ENCODE results near the gene AHCYL2. TPM values are rescaled to one million over a fixed set of nuclear protein-coding genes. Genes with fewer than 3 reads are reported as not detected.
"Not testable (repeated sequence)": the region's sequence is repeated elsewhere in the genome, so short reads cannot be mapped to it uniquely, and the experiment has no call there.

AHCYL2 gene
- total RNA-seq, 5 donors from 2014 or later (not counting 1 experiment from before 2014, with no cell fraction given), result 13.1 to 17.6 (median 15.9) TPM

DNA sequence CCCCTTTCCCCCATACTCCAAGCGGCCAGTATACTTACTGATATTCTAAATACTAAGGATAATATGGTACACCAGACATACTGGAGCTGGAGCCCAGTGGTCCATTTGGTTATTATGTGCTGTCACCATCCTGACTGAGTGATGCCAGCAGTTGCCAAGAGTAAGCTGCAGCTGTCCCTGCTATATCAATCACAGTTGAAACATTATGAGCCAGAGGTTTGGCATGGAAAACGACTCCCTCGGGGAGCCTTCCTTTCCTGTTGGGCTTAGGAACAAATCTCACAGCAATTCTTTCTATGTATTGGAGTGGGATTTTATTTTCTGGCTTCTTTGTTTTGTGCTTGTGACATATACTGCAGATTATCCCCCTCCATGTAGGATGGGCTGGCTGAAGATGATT is 242.0 kb downstream of the AHCYL2 start:
- H3K27me3 ChIP-seq (replicated peaks in 1 of 2; ENCODE audit: control insufficient read depth in 2 of 2, extremely low read depth in 1 of 2, insufficient read depth in 2 of 2, low read length in 1 of 2), result no peaks in the 10 kb centered on the region
- H3K4me1 ChIP-seq (ENCODE audit: control insufficient read depth in 1 of 2, extremely low read depth in 1 of 2, insufficient read depth in 2 of 2, low read length in 2 of 2), result no peaks in the 10 kb centered on the region
- H3K4me3 Mint-ChIP-seq, result no peak overlapping the region
- H3K9me3 Mint-ChIP-seq, result no peaks in the 10 kb centered on the region
- H3K4me3 ChIP-seq (ENCODE audit: control insufficient read depth in 1 of 2, extremely low read depth in 1 of 2, low read length in 1 of 2), result no peak overlapping the region
- no peaks in the 10 kb centered on the region for H3K36me3 ChIP-seq (ENCODE audit: control insufficient read depth in 2 of 2, extremely low read depth in 1 of 2, insufficient read depth in 1 of 2, low read length in 1 of 2)
- H3K27me3 Mint-ChIP-seq, result no peaks in the 10 kb centered on the region
- DNase-seq (no peak), ATAC-seq (replicated peaks in 1 of 4) (no peak)
- ChIA-PET CTCF (no interaction called here), POLR2A (no interaction called here)
- no peaks in the 10 kb centered on the region for H3K36me3 Mint-ChIP-seq
- no peaks in the 10 kb centered on the region for H3K9me3 ChIP-seq
- no peak overlapping the region for H3K27ac Mint-ChIP-seq
- no CpG with 5 or more reads among the region's 3 CpGs for WGBS (ENCODE audit: insufficient coverage)
- H3K27ac ChIP-seq (ENCODE audit: low read length), result no peak overlapping the region
- H3K4me1 Mint-ChIP-seq, result no peaks in the 10 kb centered on the region

DNA sequence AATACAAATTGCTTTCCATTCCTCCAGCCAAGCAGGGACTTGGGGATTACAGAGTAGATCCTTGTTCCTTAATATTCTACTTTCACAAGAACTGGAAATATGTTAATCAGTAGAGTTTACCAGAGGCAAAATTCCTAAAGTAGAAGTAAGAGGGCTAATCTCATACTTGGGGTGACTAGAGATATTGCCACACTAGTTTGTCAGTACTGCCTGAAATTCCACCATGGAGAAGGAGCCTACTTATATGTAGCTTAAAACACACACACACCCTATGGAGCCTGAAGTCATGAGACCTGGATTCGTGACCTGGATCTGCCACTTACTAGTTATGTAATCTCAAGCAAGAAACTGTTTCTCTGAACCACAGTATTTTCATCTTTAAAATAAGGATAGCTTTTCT is 243.3 kb downstream of the AHCYL2 start:
- Mint-ChIP-seq H3K4me1 (no peaks in the 10 kb centered on the region), H3K4me3 (no peak overlapping the region), H3K27me3 (no peaks in the 10 kb centered on the region), H3K27ac (no peak overlapping the region), H3K36me3 (no peaks in the 10 kb centered on the region), H3K9me3 (no peaks in the 10 kb centered on the region)
- no peak for ATAC-seq (replicated peaks in 1 of 4)
- Histone ChIP-seq H3K27ac (ENCODE audit: low read length) (no peak overlapping the region), H3K27me3 (replicated peaks in 1 of 2; ENCODE audit: control insufficient read depth in 2 of 2, extremely low read depth in 1 of 2, insufficient read depth in 2 of 2, low read length in 1 of 2) (no peaks in the 10 kb centered on the region), H3K9me3 (no peaks in the 10 kb centered on the region), H3K36me3 (ENCODE audit: control insufficient read depth in 2 of 2, extremely low read depth in 1 of 2, insufficient read depth in 1 of 2, low read length in 1 of 2) (no peaks in the 10 kb centered on the region), H3K4me3 (ENCODE audit: control insufficient read depth in 1 of 2, extremely low read depth in 1 of 2, low read length in 1 of 2) (no peak overlapping the region), H3K4me1 (ENCODE audit: control insufficient read depth in 1 of 2, extremely low read depth in 1 of 2, insufficient read depth in 2 of 2, low read length in 2 of 2) (no peaks in the 10 kb centered on the region)
- no peak for DNase-seq
- ChIA-PET CTCF (interaction anchor here in 1 of 2 donors (1.7 to 5.9 kb wide), 2 partner anchors 99 to 125 kb away, joined by 5 to 68 read pairs; no protein-coding TSS in a partner anchor), POLR2A (no interaction called here)
- WGBS (ENCODE audit: insufficient coverage), result no CpG with 5 or more reads among the region's 1 CpG

DNA sequence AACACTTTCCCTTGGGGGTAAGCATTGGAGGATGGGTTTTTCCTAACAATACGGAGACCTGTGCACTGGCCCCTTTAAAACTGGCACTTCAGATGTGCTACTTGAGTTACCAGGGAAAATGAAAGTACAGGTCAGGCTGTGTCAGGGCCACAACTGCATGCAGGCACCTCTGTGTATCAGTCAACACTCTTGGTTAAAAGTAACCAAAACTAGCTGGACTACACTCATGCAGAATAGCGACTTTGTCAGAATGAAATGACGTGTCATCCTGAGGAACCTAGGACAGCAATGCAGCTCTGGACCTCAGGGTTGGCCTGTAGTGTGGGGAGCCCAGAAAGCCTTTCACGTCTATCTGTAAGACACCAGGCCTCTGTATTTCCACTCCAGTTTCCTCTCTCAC is 243.7 kb downstream of the AHCYL2 start:
- WGBS (ENCODE audit: insufficient coverage), result 84% methylated on average over 3 of the region's 4 CpGs
- H3K4me1 ChIP-seq (ENCODE audit: control insufficient read depth in 1 of 2, extremely low read depth in 1 of 2, insufficient read depth in 2 of 2, low read length in 2 of 2), result no peaks in the 10 kb centered on the region
- H3K9me3 ChIP-seq, result no peaks in the 10 kb centered on the region
- H3K4me3 Mint-ChIP-seq, result no peak overlapping the region
- H3K36me3 ChIP-seq (ENCODE audit: control insufficient read depth in 2 of 2, extremely low read depth in 1 of 2, insufficient read depth in 1 of 2, low read length in 1 of 2), result no peaks in the 10 kb centered on the region
- ChIA-PET CTCF (interaction anchor here in 1 of 2 donors (0.6 to 5.9 kb wide), 3 partner anchors 95 to 126 kb away, joined by 3 to 68 read pairs (median 5); no protein-coding TSS in a partner anchor), POLR2A (no interaction called here)
- DNase-seq (no peak), ATAC-seq (replicated peaks in 1 of 4) (no peak)
- H3K27me3 Mint-ChIP-seq, result no peaks in the 10 kb centered on the region
- no peak overlapping the region for H3K4me3 ChIP-seq (ENCODE audit: control insufficient read depth in 1 of 2, extremely low read depth in 1 of 2, low read length in 1 of 2)
- no peaks in the 10 kb centered on the region for H3K27me3 ChIP-seq (replicated peaks in 1 of 2; ENCODE audit: control insufficient read depth in 2 of 2, extremely low read depth in 1 of 2, insufficient read depth in 2 of 2, low read length in 1 of 2)
- no peak overlapping the region for H3K27ac ChIP-seq (ENCODE audit: low read length)
- no peaks in the 10 kb centered on the region for H3K36me3 Mint-ChIP-seq
- no peaks in the 10 kb centered on the region for H3K9me3 Mint-ChIP-seq
- H3K4me1 Mint-ChIP-seq, result no peaks in the 10 kb centered on the region
- H3K27ac Mint-ChIP-seq, result no peak overlapping the region

DNA sequence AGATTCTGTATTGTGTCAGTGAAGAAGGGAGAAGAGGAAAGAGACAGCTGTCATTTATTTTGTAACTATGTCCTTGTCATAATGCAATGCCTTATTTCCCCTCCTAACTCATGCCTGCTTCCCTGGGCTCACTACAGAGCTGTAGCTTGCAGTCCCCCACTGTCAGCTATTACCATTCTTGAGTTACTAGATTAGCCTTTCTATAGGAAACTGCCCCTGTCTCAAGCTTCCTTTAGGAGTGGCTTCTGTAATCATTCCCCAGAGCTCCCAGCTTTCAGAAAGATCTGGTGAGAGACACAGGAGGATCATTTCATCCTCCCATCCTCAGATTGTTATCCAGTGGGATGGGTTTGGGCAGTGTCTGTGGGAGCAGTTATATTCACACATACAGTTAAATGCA is 245.1 kb downstream of the AHCYL2 start:
- Mint-ChIP-seq H3K36me3 (no peaks in the 10 kb centered on the region), H3K4me1 (no peaks in the 10 kb centered on the region), H3K4me3 (no peak overlapping the region), H3K9me3 (no peaks in the 10 kb centered on the region), H3K27me3 (no peaks in the 10 kb centered on the region), H3K27ac (no peak overlapping the region)
- ATAC-seq (replicated peaks in 1 of 4), result no peak
- Histone ChIP-seq H3K27ac (ENCODE audit: low read length) (no peak overlapping the region), H3K9me3 (no peaks in the 10 kb centered on the region), H3K36me3 (ENCODE audit: control insufficient read depth in 2 of 2, extremely low read depth in 1 of 2, insufficient read depth in 1 of 2, low read length in 1 of 2) (no peaks in the 10 kb centered on the region), H3K27me3 (replicated peaks in 1 of 2; ENCODE audit: control insufficient read depth in 2 of 2, extremely low read depth in 1 of 2, insufficient read depth in 2 of 2, low read length in 1 of 2) (no peaks in the 10 kb centered on the region), H3K4me1 (ENCODE audit: control insufficient read depth in 1 of 2, extremely low read depth in 1 of 2, insufficient read depth in 2 of 2, low read length in 2 of 2) (no peaks in the 10 kb centered on the region), H3K4me3 (ENCODE audit: control insufficient read depth in 1 of 2, extremely low read depth in 1 of 2, low read length in 1 of 2) (no peak overlapping the region)
- ChIA-PET POLR2A (interaction anchor here in 1 of 2 donors (0.6 kb wide), 1 partner anchor 251 kb away, joined by 11 read pairs; no protein-coding TSS in a partner anchor), CTCF (interaction anchor here (0.6 to 5.9 kb wide), 7 partner anchors 34 to 536 kb away, joined by 3 to 68 read pairs (median 3); no protein-coding TSS in a partner anchor)
- no peak for DNase-seq

DNA sequence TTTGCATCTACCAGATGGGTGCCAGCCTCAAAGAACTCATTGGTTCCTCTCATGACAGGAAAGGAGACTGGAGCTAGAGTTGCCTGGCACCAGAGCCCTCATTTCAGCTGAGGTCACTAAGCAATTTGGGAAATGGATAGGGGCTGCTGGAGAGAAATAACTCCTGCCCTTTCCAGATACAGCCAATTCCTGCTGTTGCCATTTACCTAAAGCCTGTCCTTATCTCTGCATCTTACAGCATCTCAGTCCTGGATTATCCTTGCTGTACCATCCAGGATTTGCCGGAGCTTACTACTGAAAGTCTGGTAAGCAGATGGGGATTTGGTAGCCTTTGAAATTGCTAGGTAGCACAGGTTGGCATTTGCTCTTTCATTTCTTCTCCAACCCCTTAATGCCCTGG is 245.6 kb downstream of the AHCYL2 start:
- DNase-seq (no peak), ATAC-seq (replicated peaks in 1 of 4) (no peak)
- Histone ChIP-seq H3K9me3 (no peaks in the 10 kb centered on the region), H3K27me3 (replicated peaks in 1 of 2; ENCODE audit: control insufficient read depth in 2 of 2, extremely low read depth in 1 of 2, insufficient read depth in 2 of 2, low read length in 1 of 2) (no peaks in the 10 kb centered on the region), H3K36me3 (ENCODE audit: control insufficient read depth in 2 of 2, extremely low read depth in 1 of 2, insufficient read depth in 1 of 2, low read length in 1 of 2) (no peaks in the 10 kb centered on the region), H3K27ac (ENCODE audit: low read length) (no peak overlapping the region), H3K4me1 (ENCODE audit: control insufficient read depth in 1 of 2, extremely low read depth in 1 of 2, insufficient read depth in 2 of 2, low read length in 2 of 2) (no peaks in the 10 kb centered on the region), H3K4me3 (ENCODE audit: control insufficient read depth in 1 of 2, extremely low read depth in 1 of 2, low read length in 1 of 2) (no peak overlapping the region)
- CTCF ChIA-PET, result interaction anchor here (0.5 to 5.9 kb wide), 7 partner anchors 34 to 535 kb away, joined by 3 to 68 read pairs (median 3); no protein-coding TSS in a partner anchor
- WGBS (ENCODE audit: insufficient coverage), result no CpG with 5 or more reads among the region's 1 CpG
- Mint-ChIP-seq H3K27me3 (no peaks in the 10 kb centered on the region), H3K4me1 (no peaks in the 10 kb centered on the region), H3K36me3 (no peaks in the 10 kb centered on the region), H3K9me3 (no peaks in the 10 kb centered on the region), H3K4me3 (no peak overlapping the region), H3K27ac (no peak overlapping the region)
- POLR2A ChIA-PET, result interaction anchor here in 1 of 2 donors (0.6 kb wide), 1 partner anchor 251 kb away, joined by 11 read pairs; no protein-coding TSS in a partner anchor

DNA sequence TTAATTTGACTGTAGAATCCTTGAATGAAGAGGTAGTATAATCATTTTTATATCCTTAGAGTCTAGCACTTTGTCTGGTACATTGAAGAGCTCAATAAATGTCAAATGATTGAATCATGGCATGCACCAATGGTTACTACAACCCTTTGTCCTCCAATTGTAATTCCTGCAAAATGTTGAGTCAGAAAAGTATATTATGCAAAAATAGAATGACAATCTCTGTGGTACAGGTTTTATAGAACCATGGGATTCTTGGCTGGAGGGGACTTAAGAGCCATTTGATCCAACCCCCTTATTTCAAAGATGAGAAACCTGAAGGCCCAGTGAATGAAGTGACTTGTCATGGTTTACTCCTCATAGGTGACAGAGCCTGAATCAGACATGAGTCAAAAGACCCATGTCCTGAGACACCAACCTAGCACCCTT is 246.6 kb downstream of the AHCYL2 start:
- Histone ChIP-seq H3K9me3 (no peaks in the 10 kb centered on the region), H3K27ac (ENCODE audit: low read length) (no peak overlapping the region), H3K36me3 (ENCODE audit: control insufficient read depth in 2 of 2, extremely low read depth in 1 of 2, insufficient read depth in 1 of 2, low read length in 1 of 2) (no peaks in the 10 kb centered on the region), H3K27me3 (replicated peaks in 1 of 2; ENCODE audit: control insufficient read depth in 2 of 2, extremely low read depth in 1 of 2, insufficient read depth in 2 of 2, low read length in 1 of 2) (no peaks in the 10 kb centered on the region), H3K4me1 (ENCODE audit: control insufficient read depth in 1 of 2, extremely low read depth in 1 of 2, insufficient read depth in 2 of 2, low read length in 2 of 2) (no peaks in the 10 kb centered on the region), H3K4me3 (ENCODE audit: control insufficient read depth in 1 of 2, extremely low read depth in 1 of 2, low read length in 1 of 2) (no peak overlapping the region)
- H3K27me3 Mint-ChIP-seq, result no peaks in the 10 kb centered on the region
- no peaks in the 10 kb centered on the region for H3K9me3 Mint-ChIP-seq
- no peak for DNase-seq
- H3K4me1 Mint-ChIP-seq, result no peaks in the 10 kb centered on the region
- no peak overlapping the region for H3K27ac Mint-ChIP-seq
- ChIA-PET POLR2A (interaction anchor here (0.6 kb wide), 3 partner anchors 26 to 379 kb away, joined by 3 read pairs; no protein-coding TSS in a partner anchor), CTCF (interaction anchor here (0.5 to 5.9 kb wide), 17 partner anchors 18 to 861 kb away, joined by 3 to 68 read pairs (median 4); partner anchors contain the start of gene STRIP2 (in 1 of the 2))
- no peak overlapping the region for H3K4me3 Mint-ChIP-seq
- ATAC-seq (replicated peaks in 1 of 4), result no peak
- H3K36me3 Mint-ChIP-seq, result no peaks in the 10 kb centered on the region

DNA sequence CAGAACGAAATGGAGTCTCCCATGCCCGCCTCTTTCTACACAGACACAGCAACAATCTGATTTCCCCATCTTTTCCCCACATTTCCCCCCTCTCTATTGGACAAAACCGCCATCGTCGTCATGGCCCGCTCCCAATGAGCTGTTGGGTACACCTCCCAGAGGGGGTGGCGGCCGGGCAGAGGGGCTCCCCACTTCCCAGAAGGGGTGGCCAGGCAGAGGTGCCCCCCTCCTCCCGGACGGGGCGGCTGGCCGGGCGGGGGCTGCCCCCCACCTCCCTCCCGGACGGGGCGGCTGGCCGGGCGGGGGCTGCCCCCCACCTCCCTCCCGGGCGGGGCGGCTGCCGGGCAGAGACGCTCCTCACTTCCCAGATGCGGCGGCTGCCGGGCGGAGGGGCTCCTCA is 251.1 kb downstream of the AHCYL2 start:
- H3K4me1 Mint-ChIP-seq; H3K36me3 Mint-ChIP-seq; H3K9me3 Mint-ChIP-seq; H3K27me3 ChIP-seq (replicated peaks in 1 of 2; ENCODE audit: control insufficient read depth in 2 of 2, extremely low read depth in 1 of 2, insufficient read depth in 2 of 2, low read length in 1 of 2); H3K27me3 Mint-ChIP-seq; H3K4me3 Mint-ChIP-seq; H3K9me3 ChIP-seq; ATAC-seq (replicated peaks in 1 of 4); CTCF ChIA-PET; H3K27ac ChIP-seq (ENCODE audit: low read length); H3K4me3 ChIP-seq (ENCODE audit: control insufficient read depth in 1 of 2, extremely low read depth in 1 of 2, low read length in 1 of 2); H3K27ac Mint-ChIP-seq; DNase-seq; H3K4me1 ChIP-seq (ENCODE audit: control insufficient read depth in 1 of 2, extremely low read depth in 1 of 2, insufficient read depth in 2 of 2, low read length in 2 of 2); H3K36me3 ChIP-seq (ENCODE audit: control insufficient read depth in 2 of 2, extremely low read depth in 1 of 2, insufficient read depth in 1 of 2, low read length in 1 of 2): not testable (repeated sequence)
- WGBS (ENCODE audit: insufficient coverage), result 98% methylated on average over 8 of the region's 27 CpGs
- POLR2A ChIA-PET, result interaction anchor here in 1 of 2 donors (0.6 kb wide), 1 partner anchor 1903 kb away, joined by 3 read pairs; no protein-coding TSS in a partner anchor

Data from T-cell (primary cell).